GM12873 (cell line): Measurements from ENCODE around the gene PAPOLB.

Experiments
- CTCF ChIP-seq: IDR thresholded peaks from 2 replicates; pipeline ENCODE4 v1.5.1; 2012; ENCODE audit warnings: low read depth, mild to moderate bottlenecking, moderate library complexity, low read length, control low read depth; ENCODE audit not compliant: insufficient read depth; ENCODE audit errors: missing control alignments

PAPOLB gene

GRCh38 chr7:4861227-4861626, 603 bp downstream of the PAPOLB start:
- TF ChIP-seq CTCF = no peak

- TF ChIP-seq CTCF = no peak
These were observed 4.6 kb downstream of the PAPOLB start for GRCh38 chr7:4857189-4857588.

GRCh38 chr7:4856336-4857057, 5.3 kb downstream of the PAPOLB start:
- TF ChIP-seq CTCF = no peak

GRCh38 chr7:4854916-4855315, 6.9 kb downstream of the PAPOLB start:
- no peak for TF ChIP-seq CTCF

GRCh38 chr7:4851459-4852422, 10.1 kb downstream of the PAPOLB start:
- TF ChIP-seq CTCF = no peak

GRCh38 chr7:4850262-4850795, 11.5 kb downstream of the PAPOLB start:
- TF ChIP-seq CTCF = no peak

GRCh38 chr7:4849390-4849789, 12.4 kb downstream of the PAPOLB start:
- TF ChIP-seq CTCF = peak; percentile 43
